Left lobe of liver (tissue), 2 donors: ENCODE data around the gene GTSF1L. TPM values are rescaled to one million over a fixed set of nuclear protein-coding genes. Genes with fewer than 3 reads are reported as not detected.

ENCODE experiments used
- ATAC-seq: fragments of 200-7000 bp; cut with Tn5 transposase; one replicate; pipeline ENCODE4 v1.9.1; 2020; ENCODE audit warnings: mild to moderate bottlenecking, moderate library complexity
- DNase-seq: peaks from one replicate; pipeline ENCODE4 v3.0.0-alpha.2; 2020; ENCODE audit warnings: low spot score
- total RNA-seq: library from RNA; stranded (reverse); gene quantifications from one replicate; pipeline ENCODE4 v1.2.1, GENCODE V29; 2021
- donor health status: DM: no; HTN: no; CAD: no; lungs with moderate emphysema.
- donor health status: DM: no; HTN: yes; CAD: no.

Gene GTSF1L
- total RNA-seq, 1 donor from 2014 or later: not detected

DNA sequence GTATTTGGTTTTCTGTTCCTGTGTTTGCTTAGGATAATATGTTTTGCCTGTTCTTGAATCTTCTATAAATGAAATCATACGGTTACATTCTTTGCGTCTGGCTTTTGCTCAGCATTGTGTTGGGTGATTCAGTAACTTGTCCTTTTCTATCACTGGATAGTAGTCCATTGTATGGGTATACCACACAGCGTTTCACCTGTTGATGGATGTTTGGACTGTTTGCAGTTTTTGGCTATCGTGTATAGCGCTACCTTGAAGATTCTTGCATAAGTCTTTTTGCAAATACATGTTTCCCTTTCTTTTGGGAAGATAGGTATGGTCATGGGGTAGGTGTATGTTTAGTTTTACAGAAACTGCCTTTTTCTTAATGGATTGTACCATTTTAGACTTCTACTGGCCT lies 50.4 kb downstream of the GTSF1L start:
- ATAC-seq: no peak
- no peak for DNase-seq

Other genes with a start within 250 kb of the GTSF1L start
- gene L3MBTL1, start 219.3 kb downstream of the GTSF1L start, total RNA-seq: 3.6 TPM
- 81.1 TPM for gene SGK2, start 168.0 kb downstream of the GTSF1L start, total RNA-seq
- gene IFT52, start 136.1 kb downstream of the GTSF1L start, total RNA-seq: 4.4 TPM
- gene MYBL2, start 59.9 kb downstream of the GTSF1L start, total RNA-seq: 0.63 TPM
- 3.5 TPM for gene TOX2, start 187.8 kb upstream of the GTSF1L start, total RNA-seq